HPDE6-E6E7 (cell line): Measurements from ENCODE around the gene SLC12A9.
"Not testable (repeated sequence)": the region's sequence is repeated elsewhere in the genome, so short reads cannot be mapped to it uniquely, and the experiment has no call there.

Experiments used
- DNase-seq: peaks from one replicate; pipeline ENCODE4 v3.0.0; 2011; ENCODE audit warnings: missing footprints; ENCODE audit errors: extremely low spot score

The SLC12A9 gene

GRCh38 chr7:100895701-100895955 lies 43.1 kb downstream of the SLC12A9 start, which contains the start of gene ACHE:
ACHE (minus strand) TSS chr7:100895888; CDS start chr7:100894232, 1,656 bp downstream.
- no peak for DNase-seq

GRCh38 chr7:100895956-100896731 lies 43.6 kb downstream of the SLC12A9 start:
- no peak for DNase-seq

- DNase-seq = no peak
Measured at GRCh38 chr7:100896732-100897608, 44.5 kb downstream of the SLC12A9 start.

GRCh38 chr7:100897772-100898454 lies 45.4 kb downstream of the SLC12A9 start:
- no peak for DNase-seq

- no peak for DNase-seq
Measured at GRCh38 chr7:100899432-100899831, 46.9 kb downstream of the SLC12A9 start.

GRCh38 chr7:100900978-100901377 lies 48.5 kb downstream of the SLC12A9 start:
- no peak for DNase-seq

GRCh38 chr7:100901921-100902332 lies 49.4 kb downstream of the SLC12A9 start:
- DNase-seq = no peak

GRCh38 chr7:100902638-100903037 lies 50.1 kb downstream of the SLC12A9 start:
- no peak for DNase-seq

- no peak for DNase-seq
Measured at GRCh38 chr7:100908512-100908911, 56.0 kb downstream of the SLC12A9 start.

GRCh38 chr7:100910443-100910842 lies 57.9 kb downstream of the SLC12A9 start:
- DNase-seq = not testable (repeated sequence)

- DNase-seq = no peak
Measured at GRCh38 chr7:100911484-100911883, 59.0 kb downstream of the SLC12A9 start.

GRCh38 chr7:100914208-100914878 lies 61.8 kb downstream of the SLC12A9 start:
- DNase-seq = no peak

GRCh38 chr7:100914879-100915447 lies 62.5 kb downstream of the SLC12A9 start:
- no peak for DNase-seq
